ENCODE data around the gene RSAD2. TPM values are rescaled to one million over a fixed set of nuclear protein-coding genes. Genes with fewer than 3 reads are reported as not detected.

The RSAD2 gene
- total RNA-seq, 1 donor = 0.63 TPM

- DNase-seq (ENCODE audit: low read depth) = no peak
- H3K4me3 ChIP-seq (ENCODE audit: low read depth, low read length) = no peak overlapping the region
- no peak for TF ChIP-seq CTCF (IDR thresholded peaks at IDR 0.05; ENCODE audit: insufficient read depth, low read length)
Observed at GRCh38 chr2:6939071-6939470, 61.5 kb downstream of the RSAD2 start.

- TF ChIP-seq CTCF (IDR thresholded peaks at IDR 0.05; ENCODE audit: insufficient read depth, low read length) = no peak
- no peak overlapping the region for H3K4me3 ChIP-seq (ENCODE audit: low read depth, low read length)
- no peak for DNase-seq (ENCODE audit: low read depth)
Observed at GRCh38 chr2:6940820-6941219, 63.2 kb downstream of the RSAD2 start.

- no peak overlapping the region for H3K4me3 ChIP-seq (ENCODE audit: low read depth, low read length)
- no peak for DNase-seq (ENCODE audit: low read depth)
- TF ChIP-seq CTCF (IDR thresholded peaks at IDR 0.05; ENCODE audit: insufficient read depth, low read length) = no peak
Observed at GRCh38 chr2:6941299-6942046, 63.9 kb downstream of the RSAD2 start.

- no peak for TF ChIP-seq CTCF (IDR thresholded peaks at IDR 0.05; ENCODE audit: insufficient read depth, low read length)
- H3K4me3 ChIP-seq (ENCODE audit: low read depth, low read length) = no peak overlapping the region
- DNase-seq (ENCODE audit: low read depth) = no peak
Observed at GRCh38 chr2:6942848-6943247, 65.3 kb downstream of the RSAD2 start.

- H3K4me3 ChIP-seq (ENCODE audit: low read depth, low read length) = no peak overlapping the region
- no peak for DNase-seq (ENCODE audit: low read depth)
- TF ChIP-seq CTCF (IDR thresholded peaks at IDR 0.05; ENCODE audit: insufficient read depth, low read length) = no peak
Observed at GRCh38 chr2:6943523-6943922, 65.9 kb downstream of the RSAD2 start.

- TF ChIP-seq CTCF (IDR thresholded peaks at IDR 0.05; ENCODE audit: insufficient read depth, low read length) = no peak
- no peak overlapping the region for H3K4me3 ChIP-seq (ENCODE audit: low read depth, low read length)
- DNase-seq (ENCODE audit: low read depth) = no peak
Observed at GRCh38 chr2:6943971-6944370, 66.4 kb downstream of the RSAD2 start.

- no peak for DNase-seq (ENCODE audit: low read depth)
- no peak overlapping the region for H3K4me3 ChIP-seq (ENCODE audit: low read depth, low read length)
- TF ChIP-seq CTCF (IDR thresholded peaks at IDR 0.05; ENCODE audit: insufficient read depth, low read length) = no peak
Observed at GRCh38 chr2:6944555-6944954, 67.0 kb downstream of the RSAD2 start.
